ENCODE measurements around the gene PPFIBP1.

DNA sequence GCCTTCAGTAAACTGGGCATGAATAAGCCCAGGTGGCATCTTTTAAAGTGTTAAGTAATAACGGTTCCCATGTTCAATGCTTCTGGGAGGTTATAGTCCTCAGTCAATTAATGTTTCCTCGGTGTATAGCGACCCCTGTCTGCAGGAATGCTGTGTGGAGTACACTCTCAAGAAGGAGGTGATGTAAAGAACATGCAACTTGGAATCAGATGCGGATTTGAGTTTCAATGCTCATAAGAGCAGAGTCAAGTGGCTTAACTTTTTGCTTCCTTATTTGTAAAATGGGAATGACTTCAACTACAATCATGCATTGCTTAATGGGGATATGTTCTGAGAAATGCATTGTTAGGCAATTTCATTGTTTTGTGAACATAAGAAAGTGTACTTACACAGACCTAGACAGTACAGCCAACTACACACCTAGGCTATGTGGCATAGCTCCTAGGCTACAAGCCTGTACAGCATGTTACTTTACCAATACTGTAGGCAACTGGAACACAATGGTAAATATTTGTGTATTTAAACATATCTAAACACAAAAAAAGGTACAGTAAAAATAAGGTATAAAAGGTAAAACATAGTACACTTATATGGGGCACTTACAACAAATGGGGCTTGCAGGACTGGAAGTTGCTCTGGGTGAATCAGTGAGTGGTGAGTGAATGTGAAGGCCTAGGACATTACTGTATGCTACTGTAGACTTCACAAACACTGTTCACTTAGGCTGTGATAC is 179.9 kb downstream of the PPFIBP1 start:
- TF ChIP-seq, protein P1, sequence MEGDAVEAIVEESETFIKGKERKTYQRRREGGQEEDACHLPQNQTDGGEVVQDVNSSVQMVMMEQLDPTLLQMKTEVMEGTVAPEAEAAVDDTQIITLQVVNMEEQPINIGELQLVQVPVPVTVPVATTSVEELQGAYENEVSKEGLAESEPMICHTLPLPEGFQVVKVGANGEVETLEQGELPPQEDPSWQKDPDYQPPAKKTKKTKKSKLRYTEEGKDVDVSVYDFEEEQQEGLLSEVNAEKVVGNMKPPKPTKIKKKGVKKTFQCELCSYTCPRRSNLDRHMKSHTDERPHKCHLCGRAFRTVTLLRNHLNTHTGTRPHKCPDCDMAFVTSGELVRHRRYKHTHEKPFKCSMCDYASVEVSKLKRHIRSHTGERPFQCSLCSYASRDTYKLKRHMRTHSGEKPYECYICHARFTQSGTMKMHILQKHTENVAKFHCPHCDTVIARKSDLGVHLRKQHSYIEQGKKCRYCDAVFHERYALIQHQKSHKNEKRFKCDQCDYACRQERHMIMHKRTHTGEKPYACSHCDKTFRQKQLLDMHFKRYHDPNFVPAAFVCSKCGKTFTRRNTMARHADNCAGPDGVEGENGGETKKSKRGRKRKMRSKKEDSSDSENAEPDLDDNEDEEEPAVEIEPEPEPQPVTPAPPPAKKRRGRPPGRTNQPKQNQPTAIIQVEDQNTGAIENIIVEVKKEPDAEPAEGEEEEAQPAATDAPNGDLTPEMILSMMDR (IDR thresholded peaks at IDR 0.05) = peak; percentile 45 to 80 (median 76)
- TF ChIP-seq POLR2A (IDR thresholded peaks at IDR 0.05) = no peak
